Lower leg skin (tissue), 3 donors: ENCODE data around the gene LOXL3.

ENCODE experiments used
- CTCF ChIP-seq, 3 donors: fragments of 450-650 bp; IDR thresholded peaks; one replicate each; pipeline ENCODE4 v1.5.1; 2016; ENCODE audit warnings: antibody characterized with exemption in 3 of 3, mild to moderate bottlenecking in 3 of 3, moderate library complexity in 2 of 3
- POLR2A ChIP-seq, 2 donors: fragments of 450-650 bp; IDR thresholded peaks; one replicate each; pipeline ENCODE4 v1.6.1; 2016 to 2017; ENCODE audit warnings: antibody characterized with exemption in 2 of 2, mild to moderate bottlenecking in 1 of 2, moderate library complexity in 1 of 2

DNA sequence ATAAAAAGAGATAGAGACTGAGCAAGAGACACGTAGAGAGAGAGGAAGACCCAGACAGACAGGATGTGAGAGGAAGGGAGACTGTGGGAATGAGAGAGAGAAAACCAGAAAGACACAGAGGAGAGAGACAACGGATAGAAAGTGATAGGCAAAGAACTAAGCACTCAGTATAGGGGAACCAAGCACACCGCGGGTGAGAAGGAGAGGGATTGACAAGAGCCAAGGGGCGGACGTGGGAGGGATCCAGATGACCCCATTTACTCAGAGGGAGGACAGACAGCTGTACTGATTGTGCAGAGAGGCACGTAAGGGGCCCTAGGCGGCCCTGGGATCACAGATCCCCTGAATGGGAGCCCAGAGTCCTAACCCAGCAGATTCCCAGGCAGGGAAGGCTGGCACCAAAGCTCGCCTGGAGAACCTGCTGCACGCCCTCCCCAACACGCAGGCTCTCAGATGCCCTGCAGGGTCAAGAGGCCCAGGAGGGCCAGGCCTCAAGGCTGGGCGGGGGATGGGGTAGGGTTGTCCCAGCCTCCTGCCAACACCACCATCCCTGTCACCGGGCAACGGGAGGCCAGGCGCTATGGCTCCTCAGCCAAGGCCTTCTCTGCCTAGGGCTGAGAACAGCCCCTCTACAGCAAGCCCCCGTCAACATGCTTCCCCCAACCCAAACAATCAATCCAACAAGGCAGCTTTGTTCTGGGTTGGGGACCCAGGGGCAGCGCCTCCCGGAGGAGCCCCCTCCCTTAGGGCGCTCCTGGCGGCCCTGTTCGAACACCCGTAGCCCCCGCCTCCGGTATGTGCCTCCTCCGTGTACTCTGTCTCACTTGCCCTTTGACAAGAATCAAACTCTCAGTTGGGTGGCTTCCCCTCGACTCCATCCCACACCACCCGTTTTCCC, 579 bp downstream of the LOXL3 start:
- TF ChIP-seq POLR2A (IDR thresholded peaks at IDR 0.05) (no peak), CTCF (IDR thresholded peaks at IDR 0.05) (no peak)
